ENCODE data around the gene NEGR1. TPM values are rescaled to one million over a fixed set of nuclear protein-coding genes. Genes with fewer than 3 reads are reported as not detected.

NEGR1 gene
- total and polyA plus RNA-seq, 7 experiments from 2014 or later: 0.08 to 1.2 TPM; not detected in 5

- ChIA-PET POLR2A (no interaction called here), CTCF (no interaction called here)
- intact Hi-C loops (cut with micrococcal nuclease): no loop called here
Observed at GRCh38 chr1:71603044-71603776, 679.1 kb downstream of the NEGR1 start.

DNA sequence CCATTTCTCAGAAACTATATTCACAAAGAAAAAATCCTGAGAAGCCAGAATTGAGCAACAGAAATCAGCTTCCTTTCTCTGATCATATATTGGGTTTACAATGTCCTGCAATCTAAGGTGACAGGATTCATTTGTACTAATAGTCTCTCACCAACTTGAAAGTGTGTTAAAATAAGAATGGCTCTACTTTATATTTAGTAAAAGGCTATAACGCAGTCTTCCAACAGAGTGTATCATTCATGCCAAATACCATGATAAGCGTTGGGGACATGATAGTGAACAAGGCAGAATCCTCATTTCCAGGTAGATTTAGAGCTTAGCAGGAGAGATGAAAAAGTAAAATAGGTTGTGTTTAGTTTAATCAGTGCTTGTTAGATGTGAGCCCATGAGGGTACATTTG, 682.3 kb downstream of the NEGR1 start:
- Histone ChIP-seq H3K4me3 (ENCODE audit: low read length) (no peak overlapping the region), H3K36me3 (ENCODE audit: control insufficient read depth in 2 of 3, insufficient read depth in 3 of 3, low read length in 3 of 3) (no peaks in the 10 kb centered on the region), H3K9me3 (ENCODE audit: control insufficient read depth in 2 of 3, low read length in 3 of 3) (no peaks in the 10 kb centered on the region), H3K27me3 (ENCODE audit: control insufficient read depth in 2 of 2, insufficient read depth in 2 of 2, low read length in 2 of 2) (no peaks in the 10 kb centered on the region), H3K4me1 (ENCODE audit: control insufficient read depth in 2 of 2, insufficient read depth in 2 of 2, low read length in 2 of 2) (no peaks in the 10 kb centered on the region), H3K27ac (ENCODE audit: low read depth, low read length) (no peak overlapping the region)
- H3K27ac Mint-ChIP-seq: no peak overlapping the region
- H3K4me3 Mint-ChIP-seq: no peak overlapping the region
- no peaks in the 10 kb centered on the region for H3K27me3 Mint-ChIP-seq
- H3K36me3 Mint-ChIP-seq: no peaks in the 10 kb centered on the region
- DNase-seq: no peak
- ChIA-PET POLR2A (no interaction called here), CTCF (no interaction called here)
- intact Hi-C loops (cut with micrococcal nuclease): no loop called here
- peaks cover 0 to 10% (median 2%) of the 10 kb centered on the region in 11 donors for H3K9me3 Mint-ChIP-seq
- no peak for ATAC-seq
- peaks cover 0 to 2% (median 0%) of the 10 kb centered on the region in 7 donors for H3K4me1 Mint-ChIP-seq

More at GRCh38 chr1:71603044-71603776, 679.1 kb downstream of the NEGR1 start:
- Mint-ChIP-seq H3K4me3 (no peak overlapping the region), H3K27me3 (no peaks in the 10 kb centered on the region), H3K36me3 (no peaks in the 10 kb centered on the region), H3K9me3 (peaks cover 0 to 10% (median 2%) of the 10 kb centered on the region in 11 donors), H3K27ac (no peak overlapping the region), H3K4me1 (peaks cover 0 to 2% (median 0%) of the 10 kb centered on the region in 7 donors)
- Histone ChIP-seq H3K27ac (ENCODE audit: low read depth, low read length) (no peak overlapping the region), H3K4me3 (ENCODE audit: low read length) (no peak overlapping the region), H3K9me3 (ENCODE audit: control insufficient read depth in 2 of 3, low read length in 3 of 3) (no peaks in the 10 kb centered on the region), H3K4me1 (ENCODE audit: control insufficient read depth in 2 of 2, insufficient read depth in 2 of 2, low read length in 2 of 2) (no peaks in the 10 kb centered on the region), H3K36me3 (ENCODE audit: control insufficient read depth in 2 of 3, insufficient read depth in 3 of 3, low read length in 3 of 3) (no peaks in the 10 kb centered on the region), H3K27me3 (ENCODE audit: control insufficient read depth in 2 of 2, insufficient read depth in 2 of 2, low read length in 2 of 2) (no peaks in the 10 kb centered on the region)
- DNase-seq: no peak
- no peak for ATAC-seq

DNA sequence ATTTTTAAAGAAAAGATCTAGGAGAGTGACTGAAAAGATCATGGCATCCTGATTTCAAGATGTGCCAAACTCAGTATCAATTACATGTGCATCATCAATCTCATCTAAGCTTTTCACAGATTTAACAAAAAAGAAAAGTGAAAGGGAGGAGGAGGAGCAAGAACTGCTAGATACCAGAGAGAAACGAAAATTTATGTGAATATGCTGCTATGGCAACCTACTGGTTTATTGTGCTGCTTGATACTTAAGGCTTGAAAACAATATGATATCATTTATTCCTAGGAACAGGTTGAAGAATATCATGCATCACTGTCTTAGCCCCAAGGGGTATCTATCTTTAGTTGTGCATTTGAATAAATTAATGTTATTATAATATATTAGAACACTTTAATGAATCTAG, 683.0 kb downstream of the NEGR1 start:
- Histone ChIP-seq H3K36me3 (ENCODE audit: control insufficient read depth in 2 of 3, insufficient read depth in 3 of 3, low read length in 3 of 3) (no peaks in the 10 kb centered on the region), H3K4me3 (ENCODE audit: low read length) (no peak overlapping the region), H3K9me3 (ENCODE audit: control insufficient read depth in 2 of 3, low read length in 3 of 3) (no peaks in the 10 kb centered on the region), H3K27me3 (ENCODE audit: control insufficient read depth in 2 of 2, insufficient read depth in 2 of 2, low read length in 2 of 2) (no peaks in the 10 kb centered on the region), H3K4me1 (ENCODE audit: control insufficient read depth in 2 of 2, insufficient read depth in 2 of 2, low read length in 2 of 2) (no peaks in the 10 kb centered on the region), H3K27ac (ENCODE audit: low read depth, low read length) (no peak overlapping the region)
- ATAC-seq (no peak), DNase-seq (no peak)
- no peaks in the 10 kb centered on the region for H3K36me3 Mint-ChIP-seq
- no peaks in the 10 kb centered on the region for H3K27me3 Mint-ChIP-seq
- H3K9me3 Mint-ChIP-seq: peaks cover 0 to 10% (median 2%) of the 10 kb centered on the region in 11 donors
- H3K27ac Mint-ChIP-seq: no peak overlapping the region
- ChIA-PET POLR2A (no interaction called here), CTCF (no interaction called here)
- no peak overlapping the region for H3K4me3 Mint-ChIP-seq
- intact Hi-C loops (cut with micrococcal nuclease): no loop called here
- peaks cover 0 to 2% (median 0%) of the 10 kb centered on the region in 7 donors for H3K4me1 Mint-ChIP-seq

DNA sequence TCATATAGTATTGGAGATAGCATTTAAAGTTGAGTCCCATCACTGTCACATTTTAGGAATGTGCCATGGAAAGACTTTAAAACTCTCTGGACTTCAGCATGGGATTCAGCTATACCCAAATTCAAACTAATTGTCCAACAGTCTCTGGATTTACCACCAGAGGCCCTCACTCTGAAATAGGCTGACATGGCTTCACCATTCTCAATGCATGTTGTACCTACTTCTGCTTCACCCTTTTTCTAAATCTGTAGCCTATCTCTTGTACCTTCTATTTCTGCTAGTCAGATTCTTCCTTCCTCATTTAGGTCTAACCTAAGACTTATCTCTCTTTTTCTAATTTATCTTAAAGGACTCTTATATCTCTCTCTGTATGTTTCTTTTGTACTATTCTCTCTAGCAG, 688.8 kb downstream of the NEGR1 start:
- peaks cover 0 to 3% (median 0%) of the 10 kb centered on the region in 11 donors for H3K9me3 Mint-ChIP-seq
- H3K36me3 Mint-ChIP-seq: no peaks in the 10 kb centered on the region
- no peak for ATAC-seq
- CTCF ChIA-PET: no interaction called here
- Histone ChIP-seq H3K36me3 (ENCODE audit: control insufficient read depth in 2 of 3, insufficient read depth in 3 of 3, low read length in 3 of 3) (no peaks in the 10 kb centered on the region), H3K9me3 (ENCODE audit: control insufficient read depth in 2 of 3, low read length in 3 of 3) (no peaks in the 10 kb centered on the region), H3K27ac (ENCODE audit: low read depth, low read length) (no peak overlapping the region), H3K4me1 (ENCODE audit: control insufficient read depth in 2 of 2, insufficient read depth in 2 of 2, low read length in 2 of 2) (no peaks in the 10 kb centered on the region), H3K4me3 (ENCODE audit: low read length) (no peak overlapping the region), H3K27me3 (ENCODE audit: control insufficient read depth in 2 of 2, insufficient read depth in 2 of 2, low read length in 2 of 2) (no peaks in the 10 kb centered on the region)
- H3K4me3 Mint-ChIP-seq: no peak overlapping the region
- no peaks in the 10 kb centered on the region for H3K4me1 Mint-ChIP-seq
- POLR2A ChIA-PET: no interaction called here
- DNase-seq: no peak
- intact Hi-C loops (cut with micrococcal nuclease): no loop called here
- H3K27ac Mint-ChIP-seq: no peak overlapping the region
- H3K27me3 Mint-ChIP-seq: no peaks in the 10 kb centered on the region

DNA sequence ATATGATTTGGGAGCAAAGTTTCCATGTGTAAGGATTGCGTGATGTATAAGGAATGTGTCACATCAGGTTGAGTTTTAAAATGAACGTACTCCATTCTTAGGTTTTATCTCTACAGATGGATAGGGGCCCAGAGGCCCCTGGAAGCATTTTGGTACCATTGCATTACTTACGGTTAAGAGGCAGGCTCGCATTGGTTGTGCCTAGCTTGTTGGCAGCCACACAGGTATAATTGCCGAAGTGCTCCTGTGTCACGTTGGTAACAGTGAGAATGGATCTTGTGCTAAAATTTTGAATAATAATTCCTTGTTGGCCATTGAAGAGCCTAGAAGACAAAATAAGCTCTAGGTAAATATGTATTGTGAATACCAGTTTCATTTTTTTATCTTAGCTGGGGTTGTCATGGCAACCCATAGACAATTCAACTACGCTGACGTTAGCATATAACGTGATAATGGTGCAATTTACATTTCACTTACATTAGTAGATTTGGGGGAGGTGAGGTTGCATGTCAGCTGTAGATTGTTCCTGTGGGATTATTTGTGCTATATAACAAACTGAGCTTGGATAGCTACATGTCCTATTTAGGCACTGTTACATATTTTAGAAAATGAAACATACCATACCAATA, 689.6 kb downstream of the NEGR1 start:
- no peaks in the 10 kb centered on the region for H3K36me3 Mint-ChIP-seq
- H3K4me3 ChIP-seq (ENCODE audit: low read length): no peak overlapping the region
- H3K36me3 ChIP-seq (ENCODE audit: control insufficient read depth in 2 of 3, insufficient read depth in 3 of 3, low read length in 3 of 3): no peaks in the 10 kb centered on the region
- ChIA-PET POLR2A (no interaction called here), CTCF (no interaction called here)
- no peak overlapping the region for H3K27ac ChIP-seq (ENCODE audit: low read depth, low read length)
- H3K4me1 ChIP-seq (ENCODE audit: control insufficient read depth in 2 of 2, insufficient read depth in 2 of 2, low read length in 2 of 2): no peaks in the 10 kb centered on the region
- no peaks in the 10 kb centered on the region for H3K9me3 ChIP-seq (ENCODE audit: control insufficient read depth in 2 of 3, low read length in 3 of 3)
- H3K27ac Mint-ChIP-seq: no peak overlapping the region
- intact Hi-C loops (cut with micrococcal nuclease): no loop called here
- DNase-seq (no peak), ATAC-seq (no peak)
- no peaks in the 10 kb centered on the region for H3K27me3 ChIP-seq (ENCODE audit: control insufficient read depth in 2 of 2, insufficient read depth in 2 of 2, low read length in 2 of 2)
- H3K4me3 Mint-ChIP-seq: no peak overlapping the region
- no peaks in the 10 kb centered on the region for H3K4me1 Mint-ChIP-seq
- peaks cover 0 to 3% (median 0%) of the 10 kb centered on the region in 11 donors for H3K9me3 Mint-ChIP-seq
- no peaks in the 10 kb centered on the region for H3K27me3 Mint-ChIP-seq

GRCh38 chr1:71589005-71589404, 693.3 kb downstream of the NEGR1 start:
- H3K27ac Mint-ChIP-seq: no peak overlapping the region
- Histone ChIP-seq H3K9me3 (ENCODE audit: control insufficient read depth in 2 of 3, low read length in 3 of 3) (no peaks in the 10 kb centered on the region), H3K36me3 (ENCODE audit: control insufficient read depth in 2 of 3, insufficient read depth in 3 of 3, low read length in 3 of 3) (no peaks in the 10 kb centered on the region), H3K27ac (ENCODE audit: low read depth, low read length) (no peak overlapping the region), H3K27me3 (ENCODE audit: control insufficient read depth in 2 of 2, insufficient read depth in 2 of 2, low read length in 2 of 2) (no peaks in the 10 kb centered on the region), H3K4me3 (ENCODE audit: low read length) (no peak overlapping the region), H3K4me1 (ENCODE audit: control insufficient read depth in 2 of 2, insufficient read depth in 2 of 2, low read length in 2 of 2) (no peaks in the 10 kb centered on the region)
- no peaks in the 10 kb centered on the region for H3K36me3 Mint-ChIP-seq
- DNase-seq (no peak), ATAC-seq (no peak)
- H3K4me1 Mint-ChIP-seq: no peaks in the 10 kb centered on the region
- peaks cover 0 to 3% (median 0%) of the 10 kb centered on the region in 11 donors for H3K9me3 Mint-ChIP-seq
- intact Hi-C loops (cut with micrococcal nuclease): no loop called here
- POLR2A ChIA-PET: no interaction called here
- CTCF ChIA-PET: no interaction called here
- H3K4me3 Mint-ChIP-seq: no peak overlapping the region
- no peaks in the 10 kb centered on the region for H3K27me3 Mint-ChIP-seq

DNA sequence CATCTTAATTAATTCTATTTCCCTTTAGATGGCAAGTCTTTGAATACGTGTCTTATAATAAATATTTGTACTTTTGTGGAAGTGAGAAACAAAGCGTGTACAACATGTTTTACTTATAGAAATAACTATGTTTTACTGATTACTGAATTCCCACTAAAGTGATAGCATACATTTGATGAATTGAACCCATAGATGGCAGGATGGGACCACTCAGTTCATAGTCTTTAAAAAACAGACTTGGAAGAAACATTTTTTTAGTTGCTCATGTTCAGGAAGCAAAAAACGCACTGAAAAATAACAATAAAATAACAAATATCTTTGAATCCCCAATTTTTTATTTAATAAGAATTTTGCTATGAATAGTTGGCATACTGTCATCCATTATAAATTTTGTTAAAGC, 694.4 kb downstream of the NEGR1 start:
- no peak for DNase-seq
- ChIA-PET CTCF (no interaction called here), POLR2A (no interaction called here)
- no peaks in the 10 kb centered on the region for H3K4me1 ChIP-seq (ENCODE audit: control insufficient read depth in 2 of 2, insufficient read depth in 2 of 2, low read length in 2 of 2)
- Mint-ChIP-seq H3K36me3 (no peaks in the 10 kb centered on the region), H3K4me1 (no peaks in the 10 kb centered on the region), H3K4me3 (no peak overlapping the region), H3K27me3 (no peaks in the 10 kb centered on the region), H3K9me3 (peaks cover 0 to 3% (median 0%) of the 10 kb centered on the region in 11 donors), H3K27ac (no peak overlapping the region)
- H3K4me3 ChIP-seq (ENCODE audit: low read length): no peak overlapping the region
- ATAC-seq: no peak
- H3K9me3 ChIP-seq (ENCODE audit: control insufficient read depth in 2 of 3, low read length in 3 of 3): no peaks in the 10 kb centered on the region
- intact Hi-C loops (cut with micrococcal nuclease): no loop called here
- H3K27me3 ChIP-seq (ENCODE audit: control insufficient read depth in 2 of 2, insufficient read depth in 2 of 2, low read length in 2 of 2): no peaks in the 10 kb centered on the region
- H3K36me3 ChIP-seq (ENCODE audit: control insufficient read depth in 2 of 3, insufficient read depth in 3 of 3, low read length in 3 of 3): no peaks in the 10 kb centered on the region
- no peak overlapping the region for H3K27ac ChIP-seq (ENCODE audit: low read depth, low read length)

All from naive thymus-derived CD4-positive, alpha-beta T cell (primary cell).